Measurements from ENCODE around the gene HMGN1. TPM values are rescaled to one million over a fixed set of nuclear protein-coding genes. Genes with fewer than 3 reads are reported as not detected.

HMGN1 gene
- total RNA-seq, 1 experiment from 2014 or later: 391 TPM

GRCh38 chr21:39325458-39325857 lies 23.4 kb downstream of the HMGN1 start:
- Mint-ChIP-seq H3K36me3 (ENCODE audit: insufficient read depth, unreplicated experiment) (peaks cover 7% of the 10 kb centered on the region), H3K4me1 (ENCODE audit: low read depth, unreplicated experiment) (peaks cover 17% of the 10 kb centered on the region), H3K27ac (ENCODE audit: unreplicated experiment) (no peak overlapping the region), H3K9me3 (ENCODE audit: unreplicated experiment) (no peaks in the 10 kb centered on the region), H3K27me3 (ENCODE audit: insufficient read depth, unreplicated experiment) (no peaks in the 10 kb centered on the region), H3K4me3 (ENCODE audit: unreplicated experiment) (no peak overlapping the region)
- H3K9me3 ChIP-seq: no peaks in the 10 kb centered on the region
- H3K27me3 ChIP-seq (replicated peaks; ENCODE audit: control insufficient read depth, insufficient read depth, low read length): no peaks in the 10 kb centered on the region
- peaks cover 12% of the 10 kb centered on the region for H3K4me1 ChIP-seq
- H3K4me3 ChIP-seq (ENCODE audit: low read depth, low read length): no peak overlapping the region
- no peaks in the 10 kb centered on the region for H3K36me3 ChIP-seq (ENCODE audit: control insufficient read depth, insufficient read depth, low read length)
- DNase-seq: no peak
- no peak for TF ChIP-seq CTCF (IDR thresholded peaks at IDR 0.05; ENCODE audit: insufficient read depth in 1 of 2, low read depth in 1 of 2, low read length in 1 of 2, severe bottlenecking in 1 of 2, unreplicated experiment in 1 of 2)
- CTCF ChIA-PET: no interaction called here
- intact Hi-C loops (cut with micrococcal nuclease; ENCODE audit: unreplicated experiment): no loop called here
- POLR2A ChIA-PET: no interaction called here
- BruUV-seq (replicated peaks): no TSS peak

DNA sequence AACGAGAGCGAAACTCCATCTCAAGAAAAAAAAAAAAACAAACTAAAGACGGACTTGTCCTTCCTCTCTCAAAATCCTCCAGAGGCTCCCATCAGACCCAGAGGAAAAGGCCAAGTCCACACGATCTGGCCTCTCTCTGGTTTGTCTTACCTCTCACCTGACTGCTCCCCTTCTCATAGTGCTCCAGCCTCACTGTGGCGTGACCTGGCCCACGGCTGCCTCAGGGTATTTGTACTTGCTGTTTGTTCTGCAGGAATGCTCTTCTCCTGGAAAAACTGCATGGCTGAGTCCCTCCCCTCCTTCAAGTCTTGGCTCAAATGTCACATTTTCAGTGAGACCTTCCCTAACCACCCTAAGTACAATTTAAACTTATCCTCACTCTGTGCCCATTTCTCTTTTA lies 27.5 kb downstream of the HMGN1 start:
- no TSS peak for BruUV-seq (replicated peaks)
- Histone ChIP-seq H3K4me3 (ENCODE audit: low read depth, low read length) (no peak overlapping the region), H3K9me3 (no peaks in the 10 kb centered on the region), H3K27me3 (replicated peaks; ENCODE audit: control insufficient read depth, insufficient read depth, low read length) (no peaks in the 10 kb centered on the region), H3K36me3 (ENCODE audit: control insufficient read depth, insufficient read depth, low read length) (no peaks in the 10 kb centered on the region), H3K4me1 (peaks cover 34% of the 10 kb centered on the region)
- intact Hi-C loops (cut with micrococcal nuclease; ENCODE audit: unreplicated experiment): no loop called here
- peak overlapping the region; percentile 51 for H3K27ac Mint-ChIP-seq (ENCODE audit: unreplicated experiment)
- CTCF ChIA-PET: no interaction called here
- peaks cover 30% of the 10 kb centered on the region for H3K4me1 Mint-ChIP-seq (ENCODE audit: low read depth, unreplicated experiment)
- no peaks in the 10 kb centered on the region for H3K27me3 Mint-ChIP-seq (ENCODE audit: insufficient read depth, unreplicated experiment)
- peak; percentile 57 to 74 for DNase-seq
- H3K36me3 Mint-ChIP-seq (ENCODE audit: insufficient read depth, unreplicated experiment): peaks cover 7% of the 10 kb centered on the region
- peak overlapping the region; percentile 8 for H3K4me3 Mint-ChIP-seq (ENCODE audit: unreplicated experiment)
- TF ChIP-seq CTCF (IDR thresholded peaks at IDR 0.05; ENCODE audit: insufficient read depth in 1 of 2, low read depth in 1 of 2, low read length in 1 of 2, severe bottlenecking in 1 of 2, unreplicated experiment in 1 of 2): no peak
- no peaks in the 10 kb centered on the region for H3K9me3 Mint-ChIP-seq (ENCODE audit: unreplicated experiment)
- POLR2A ChIA-PET: no interaction called here

DNA sequence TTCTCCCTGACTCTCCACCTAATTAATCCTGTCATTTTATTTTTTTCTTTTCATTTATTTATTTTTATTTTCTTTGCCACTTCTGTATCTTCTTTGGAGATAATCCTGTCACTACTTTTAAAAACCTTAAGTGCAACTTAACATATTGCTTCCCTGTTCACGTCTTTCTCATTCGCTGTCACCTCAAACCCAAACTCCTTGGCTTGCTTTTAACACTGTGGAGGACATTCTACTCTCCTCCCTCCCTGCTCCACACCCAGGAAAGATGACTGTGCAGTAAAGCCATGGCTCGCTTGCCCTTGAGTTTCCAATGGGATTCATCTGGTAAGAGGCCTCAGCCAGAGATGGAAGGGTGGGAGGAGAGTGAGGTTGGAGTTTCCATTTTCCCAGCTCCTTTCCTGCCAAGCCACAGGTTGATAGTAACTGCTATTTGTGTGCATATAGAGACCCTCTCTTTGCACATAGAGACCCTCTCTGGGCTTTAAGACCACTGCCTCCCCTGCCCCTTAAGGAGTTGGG lies 29.0 kb downstream of the HMGN1 start:
- Mint-ChIP-seq H3K36me3 (ENCODE audit: insufficient read depth, unreplicated experiment) (peaks cover 7% of the 10 kb centered on the region), H3K4me1 (ENCODE audit: low read depth, unreplicated experiment) (peaks cover 41% of the 10 kb centered on the region), H3K4me3 (ENCODE audit: unreplicated experiment) (no peak overlapping the region), H3K9me3 (ENCODE audit: unreplicated experiment) (no peaks in the 10 kb centered on the region), H3K27me3 (ENCODE audit: insufficient read depth, unreplicated experiment) (no peaks in the 10 kb centered on the region), H3K27ac (ENCODE audit: unreplicated experiment) (no peak overlapping the region)
- intact Hi-C loops (cut with micrococcal nuclease; ENCODE audit: unreplicated experiment): loop anchor here (10.0 kb wide), 1 partner anchor 125 kb away; the partner anchor contains the start of gene LCA5L
- TSS peak; percentile 46 for BruUV-seq (replicated peaks)
- no peak for TF ChIP-seq CTCF (IDR thresholded peaks at IDR 0.05; ENCODE audit: insufficient read depth in 1 of 2, low read depth in 1 of 2, low read length in 1 of 2, severe bottlenecking in 1 of 2, unreplicated experiment in 1 of 2)
- no peaks in the 10 kb centered on the region for H3K27me3 ChIP-seq (replicated peaks; ENCODE audit: control insufficient read depth, insufficient read depth, low read length)
- H3K4me1 ChIP-seq: peaks cover 36% of the 10 kb centered on the region
- ChIA-PET CTCF (no interaction called here), POLR2A (no interaction called here)
- H3K4me3 ChIP-seq (ENCODE audit: low read depth, low read length): no peak overlapping the region
- H3K36me3 ChIP-seq (ENCODE audit: control insufficient read depth, insufficient read depth, low read length): no peaks in the 10 kb centered on the region
- no peak for DNase-seq
- H3K9me3 ChIP-seq: no peaks in the 10 kb centered on the region

All from Caco-2 (cell line).